Caki2 (cell line): ENCODE results near the gene SPO11. TPM values are rescaled to one million over a fixed set of nuclear protein-coding genes. Genes with fewer than 3 reads are reported as not detected.

Experiments used
- DNase-seq: peaks from one replicate; pipeline ENCODE4 v3.0.0-alpha.2; 2015; ENCODE audit warnings: low read depth
- in situ Hi-C: cut with HindIII; loops from 2 replicates; pipeline ENCODE4 v1.10.0; 2016; ENCODE audit warnings: low sequenced_read_pairs, low pct_unique_long_range_greater_than_20kb, mixed read lengths
- total RNA-seq: library from RNA; depleted of rRNA; stranded (reverse); fragments of >200 nt; shearing (Covaris generic); gene quantifications from 2 replicates; pipeline ENCODE4 v1.2.3, GENCODE V29; 2014; ENCODE audit warnings: low replicate concordance

The SPO11 gene
- total RNA-seq, 1 experiment from 2014 or later, result not detected

- in situ Hi-C loops, result no loop called here
- no peak for DNase-seq
Observed at GRCh38 chr20:57308451-57309271, 20.9 kb upstream of the SPO11 start.

GRCh38 chr20:57309544-57310115, 20.0 kb upstream of the SPO11 start:
- in situ Hi-C loops, result no loop called here
- no peak for DNase-seq

- no peak for DNase-seq
- in situ Hi-C loops, result no loop called here
Observed at GRCh38 chr20:57310821-57311514, 18.6 kb upstream of the SPO11 start.

- no peak for DNase-seq
- in situ Hi-C loops, result no loop called here
Observed at GRCh38 chr20:57312138-57312537, 17.5 kb upstream of the SPO11 start.

GRCh38 chr20:57313230-57313629, 16.4 kb upstream of the SPO11 start:
- in situ Hi-C loops, result no loop called here
- DNase-seq, result no peak

- no peak for DNase-seq
- in situ Hi-C loops, result no loop called here
Observed at GRCh38 chr20:57313951-57314350, 15.7 kb upstream of the SPO11 start.

- DNase-seq, result no peak
- in situ Hi-C loops, result no loop called here
Observed at GRCh38 chr20:57315083-57315975, 14.3 kb upstream of the SPO11 start.

GRCh38 chr20:57315976-57316480, 13.6 kb upstream of the SPO11 start:
- in situ Hi-C loops, result no loop called here
- DNase-seq, result no peak

GRCh38 chr20:57316795-57317201, 12.8 kb upstream of the SPO11 start:
- no peak for DNase-seq
- in situ Hi-C loops, result no loop called here

GRCh38 chr20:57317316-57317788, 12.3 kb upstream of the SPO11 start:
- in situ Hi-C loops, result no loop called here
- DNase-seq, result no peak

GRCh38 chr20:57317789-57318371, 11.7 kb upstream of the SPO11 start:
- DNase-seq, result no peak
- in situ Hi-C loops, result no loop called here

- no peak for DNase-seq
- in situ Hi-C loops, result no loop called here
Observed at GRCh38 chr20:57319584-57319983, 10.0 kb upstream of the SPO11 start.

GRCh38 chr20:57320358-57320757, 9.2 kb upstream of the SPO11 start:
- DNase-seq, result no peak
- in situ Hi-C loops, result no loop called here

GRCh38 chr20:57321142-57321541, 8.5 kb upstream of the SPO11 start:
- no peak for DNase-seq
- in situ Hi-C loops, result no loop called here

- DNase-seq, result no peak
- in situ Hi-C loops, result no loop called here
Observed at GRCh38 chr20:57322476-57322875, 7.1 kb upstream of the SPO11 start.

GRCh38 chr20:57323034-57323433, 6.6 kb upstream of the SPO11 start:
- DNase-seq, result peak; percentile 38
- in situ Hi-C loops, result no loop called here

GRCh38 chr20:57325632-57326356, 3.8 kb upstream of the SPO11 start:
- in situ Hi-C loops, result no loop called here
- DNase-seq, result no peak
